GM20431 (cell line): ENCODE data around the gene MAP3K4.
"Not testable (repeated sequence)": the region's sequence is repeated elsewhere in the genome, so short reads cannot be mapped to it uniquely, and the experiment has no call there.

ENCODE experiments used
- in situ Hi-C: fragments of 300-500 bp; cut with MseI, MboI; formaldehyde crosslinking; loops from one replicate; pipeline ENCODE4 v1.15.0; 2020; ENCODE audit warnings: low sequenced_read_pairs; ENCODE audit not compliant: unreplicated experiment

Gene MAP3K4

DNA sequence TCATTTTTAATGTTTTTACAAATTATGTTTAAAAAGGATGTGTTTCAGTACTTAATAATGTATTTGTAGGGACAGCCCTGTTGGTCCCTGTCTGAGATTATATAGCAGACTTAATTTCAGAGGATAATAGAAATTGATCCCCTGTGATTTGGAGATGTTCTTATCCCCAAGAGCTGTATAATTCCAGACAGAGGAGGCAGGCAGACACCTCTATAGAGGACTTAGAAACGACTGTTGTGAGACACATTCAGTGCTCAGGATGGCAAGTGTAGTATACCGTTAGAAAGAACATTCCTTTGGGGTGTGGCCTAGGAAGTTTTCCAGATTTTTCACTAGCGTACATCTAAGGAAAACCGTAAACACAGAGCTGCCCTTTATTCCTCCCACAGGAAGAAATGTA is 117.8 kb downstream of the MAP3K4 start:
- in situ Hi-C loops = no loop called here

DNA sequence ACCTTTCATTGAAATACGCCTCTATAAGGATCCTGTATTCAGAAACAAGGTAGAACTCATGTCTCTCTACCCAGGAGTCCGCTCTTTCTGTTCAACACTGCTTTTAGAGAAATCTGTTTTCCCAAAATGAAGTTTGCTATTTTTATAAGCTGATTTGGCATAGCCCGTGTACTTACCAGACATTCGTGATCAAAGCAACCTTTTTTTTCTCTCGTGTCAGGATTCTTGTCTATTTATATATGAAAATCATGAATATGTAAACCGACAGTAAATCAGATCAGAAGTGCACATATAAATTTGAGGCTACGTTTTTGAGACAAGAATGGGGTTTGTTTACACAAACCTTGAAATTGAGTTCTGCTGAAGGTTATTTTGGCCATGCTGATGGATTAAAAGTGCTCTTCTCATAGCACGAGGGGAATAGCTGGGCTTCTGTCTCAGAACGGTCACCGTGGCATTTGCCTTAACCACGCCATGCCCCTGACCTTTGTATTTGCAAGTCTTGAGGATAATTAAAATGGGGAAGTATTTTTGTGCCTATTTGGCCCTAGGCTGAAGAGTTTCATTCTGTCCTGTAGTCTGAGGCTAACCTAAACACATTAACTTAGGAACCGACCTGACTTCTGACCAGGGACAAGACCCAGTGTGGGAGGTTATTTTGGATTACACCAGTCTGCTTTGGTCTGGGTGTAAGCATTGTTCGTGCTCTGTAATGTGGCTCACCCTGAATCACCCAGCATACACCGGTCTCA is 118.6 kb downstream of the MAP3K4 start:
- in situ Hi-C loops = no loop called here

GRCh38 chr6:161111261-161111660 is 119.7 kb downstream of the MAP3K4 start:
- in situ Hi-C loops = no loop called here

DNA sequence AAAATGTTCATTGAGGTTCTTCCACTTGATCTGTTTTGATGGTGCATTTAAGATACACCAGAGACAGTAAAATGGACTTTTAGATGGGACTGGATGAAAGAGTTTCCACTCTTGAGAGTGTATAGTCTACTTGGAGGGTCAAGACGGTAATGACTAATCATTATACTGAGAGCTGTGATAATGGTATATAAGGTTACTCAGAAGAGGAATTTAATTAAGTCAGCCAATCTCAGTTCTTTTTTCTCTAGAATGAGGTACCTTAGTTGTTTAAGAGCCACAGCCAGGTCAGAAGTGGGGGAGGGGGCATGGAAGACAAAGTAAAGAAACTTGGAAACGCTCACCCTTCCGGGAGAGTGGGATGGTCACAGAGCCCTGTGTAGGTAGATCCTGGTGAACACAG is 123.9 kb downstream of the MAP3K4 start:
- in situ Hi-C loops = no loop called here

DNA sequence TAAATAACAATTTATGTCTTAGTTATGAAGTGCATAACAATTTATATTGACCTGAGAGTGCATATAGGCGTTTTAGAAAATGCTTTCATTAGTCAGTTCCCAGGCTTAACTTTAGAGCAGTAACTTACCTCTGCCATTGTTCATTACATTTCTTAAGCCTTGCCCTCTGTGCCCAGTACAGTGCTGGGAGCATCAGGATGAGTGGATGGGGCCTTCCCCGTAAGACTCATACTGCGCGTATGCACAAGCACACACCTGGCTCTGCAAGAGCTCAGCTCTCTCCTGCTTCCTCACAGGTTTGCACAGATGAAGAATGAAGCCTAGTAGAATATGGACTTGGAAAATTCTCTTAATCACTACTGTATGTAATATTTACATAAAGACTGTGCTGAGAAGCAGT is 125.0 kb downstream of the MAP3K4 start:
- in situ Hi-C loops = no loop called here

GRCh38 chr6:161117308-161117707 is 125.7 kb downstream of the MAP3K4 start:
- in situ Hi-C loops = no loop called here

GRCh38 chr6:161117942-161118341 is 126.4 kb downstream of the MAP3K4 start:
- in situ Hi-C loops = no loop called here

DNA sequence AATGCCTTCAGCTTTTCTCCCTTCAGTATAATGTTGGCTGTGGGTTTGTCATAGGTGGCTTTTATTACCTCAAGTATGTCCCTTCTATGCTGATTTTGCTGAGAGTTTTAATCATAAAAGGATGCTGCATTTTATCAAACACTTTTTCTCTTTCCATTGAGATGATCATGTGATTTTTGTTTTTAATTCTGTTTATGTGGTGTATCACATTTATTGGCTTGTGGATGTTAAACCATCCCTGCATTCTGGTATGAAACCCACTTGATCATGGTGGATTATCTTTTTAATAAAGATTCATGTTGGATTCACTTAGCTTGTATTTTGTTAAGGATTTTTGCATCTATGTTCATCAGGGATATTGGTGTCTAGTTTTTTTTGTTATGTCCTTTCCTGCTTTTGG is 131.8 kb downstream of the MAP3K4 start:
- in situ Hi-C loops = not testable (repeated sequence)

GRCh38 chr6:161125591-161125990 is 134.0 kb downstream of the MAP3K4 start:
- in situ Hi-C loops = loop anchor here (25.0 kb wide), 1 partner anchor 237 kb away; no protein-coding TSS in a partner anchor

DNA sequence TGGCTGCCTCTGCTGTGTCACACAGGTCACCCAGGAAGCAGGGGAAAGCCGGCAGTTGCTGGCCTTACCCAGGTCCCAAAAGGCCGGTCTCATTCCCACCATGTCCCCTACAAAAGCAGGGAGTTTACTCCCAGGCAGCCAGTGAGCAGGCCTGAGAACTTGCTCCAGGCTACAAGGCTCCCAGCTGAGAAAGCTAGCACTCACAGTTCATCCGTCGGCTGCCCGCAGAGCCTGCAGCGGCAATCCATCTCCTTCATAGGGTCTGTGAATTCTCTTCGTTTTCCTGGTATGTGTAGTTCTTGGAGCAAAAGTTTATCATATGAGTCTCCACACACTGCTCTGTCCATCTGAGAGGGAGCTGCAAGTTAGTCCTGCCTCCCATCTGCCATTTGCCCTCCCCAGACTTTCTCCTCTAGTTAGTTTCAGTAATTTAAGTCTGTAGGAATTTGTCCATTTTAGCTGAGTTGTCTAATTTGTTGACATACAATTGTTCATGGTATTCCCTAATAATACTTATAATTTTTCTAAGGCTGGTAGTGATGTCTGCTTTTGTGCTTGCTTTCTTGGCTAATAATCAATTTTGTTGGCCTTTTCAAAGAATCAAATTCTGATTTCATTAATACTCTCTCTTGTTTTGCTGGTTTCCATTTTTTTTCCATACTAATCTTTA is 135.6 kb downstream of the MAP3K4 start:
- in situ Hi-C loops = loop anchor here (25.0 kb wide), 1 partner anchor 235 kb away; no protein-coding TSS in a partner anchor

DNA sequence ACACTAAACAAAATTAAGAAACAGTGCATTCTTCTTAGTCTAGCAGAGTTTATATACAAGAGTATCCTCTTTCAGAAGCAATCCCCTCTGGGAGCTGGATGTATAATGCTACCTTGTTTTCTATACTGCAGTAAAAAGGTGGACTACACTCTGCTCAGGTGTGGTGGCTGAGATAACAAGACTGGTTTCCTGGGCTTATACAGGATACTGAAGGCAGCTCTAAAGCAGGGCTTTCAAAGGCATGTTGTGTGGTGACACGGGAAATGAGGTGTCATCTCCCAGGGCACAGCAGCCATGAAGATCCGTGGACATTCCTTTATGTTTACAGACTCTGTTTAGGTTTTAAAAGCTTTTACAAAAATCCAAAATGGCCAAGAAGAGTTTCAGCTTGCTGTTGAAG is 136.7 kb downstream of the MAP3K4 start:
- in situ Hi-C loops = loop anchor here (25.0 kb wide), 1 partner anchor 234 kb away; no protein-coding TSS in a partner anchor

DNA sequence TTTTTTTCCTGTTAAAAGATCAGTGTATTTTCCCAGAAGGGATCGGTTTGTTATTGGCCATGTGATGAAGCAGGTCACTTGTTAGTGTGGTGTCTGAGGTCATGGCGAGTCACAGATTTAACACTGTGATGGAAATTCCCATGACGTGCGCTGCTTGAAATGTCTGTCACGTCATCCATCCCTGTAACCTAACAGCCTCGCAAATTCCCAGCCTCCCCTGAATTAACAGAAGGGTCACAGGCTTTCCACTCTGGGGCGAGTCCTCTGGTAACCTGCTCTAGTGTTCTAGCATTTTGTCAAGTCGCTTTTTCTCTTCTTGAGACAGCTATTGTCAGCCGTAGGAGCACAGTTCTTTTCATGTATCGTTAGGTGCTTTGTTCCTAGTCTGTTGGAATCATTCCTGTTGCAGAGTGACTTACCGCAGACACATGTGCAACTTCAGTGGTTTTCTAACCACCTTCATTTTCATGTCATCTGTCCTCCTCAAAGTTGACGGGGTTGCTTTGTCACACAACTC is 137.2 kb downstream of the MAP3K4 start:
- in situ Hi-C loops = loop anchor here (25.0 kb wide), 1 partner anchor 234 kb away; no protein-coding TSS in a partner anchor

- in situ Hi-C loops = loop anchor here (25.0 kb wide), 1 partner anchor 232 kb away; no protein-coding TSS in a partner anchor
Measured at GRCh38 chr6:161130541-161130940, 139.0 kb downstream of the MAP3K4 start.

DNA sequence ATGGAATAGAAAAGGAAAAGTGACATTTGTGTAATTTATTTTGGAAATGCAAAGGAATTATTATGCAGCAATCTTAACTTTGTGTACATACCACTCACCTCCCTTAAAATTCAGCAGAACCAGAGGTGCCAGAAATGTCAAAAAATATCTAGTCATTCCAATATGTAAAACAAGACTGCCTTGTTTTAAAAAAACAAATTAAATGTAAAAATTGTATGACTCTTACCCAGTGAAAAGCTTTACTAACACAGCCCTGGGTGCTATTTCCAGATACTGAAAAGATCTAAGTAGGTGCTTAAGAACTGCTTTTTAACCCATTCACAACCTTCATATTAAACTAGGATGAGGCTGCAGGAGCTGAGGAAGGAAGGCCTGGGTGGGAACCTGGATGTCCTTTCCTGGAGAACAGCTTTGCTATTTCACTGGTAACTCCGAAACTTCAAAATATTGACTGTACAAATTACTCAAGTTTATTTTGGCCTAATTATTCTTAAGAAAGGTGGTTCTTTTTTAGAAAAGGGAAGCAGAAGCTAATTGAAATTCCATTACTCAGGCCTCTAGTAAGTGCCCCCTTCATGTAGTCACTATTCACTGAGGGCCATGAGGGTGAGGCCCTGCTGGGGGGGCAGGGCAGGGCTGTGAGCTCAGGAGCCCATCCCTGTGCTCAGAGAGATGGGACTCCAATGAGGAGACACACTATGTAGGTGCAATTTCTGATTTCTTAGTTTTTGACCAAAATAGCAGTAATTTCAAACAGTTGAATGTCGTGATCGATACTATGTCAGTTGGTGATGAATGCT is 139.6 kb downstream of the MAP3K4 start:
- in situ Hi-C loops = loop anchor here (25.0 kb wide), 1 partner anchor 231 kb away; no protein-coding TSS in a partner anchor

- in situ Hi-C loops = loop anchor here (25.0 kb wide), 1 partner anchor 230 kb away; no protein-coding TSS in a partner anchor
Measured at GRCh38 chr6:161132384-161132783, 140.8 kb downstream of the MAP3K4 start.

DNA sequence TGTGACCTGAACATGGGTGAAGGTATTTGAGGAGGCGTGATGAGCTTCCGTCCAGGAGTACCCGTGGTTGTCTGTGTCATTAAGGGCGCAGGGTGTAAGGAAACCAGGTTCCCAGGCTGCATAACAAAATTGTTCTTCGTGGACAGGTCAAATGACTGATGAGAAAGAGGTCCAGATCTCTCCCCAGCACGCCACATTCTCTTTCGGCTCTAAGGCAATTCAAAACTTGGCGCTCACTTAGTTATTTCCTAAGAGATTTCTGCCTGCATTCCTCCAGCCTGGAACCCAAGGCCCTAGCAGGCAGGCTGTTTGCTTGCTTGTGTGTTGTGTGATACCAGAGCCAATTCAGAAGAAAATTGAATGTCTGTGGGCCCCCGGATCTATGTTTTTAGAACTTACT is 142.4 kb downstream of the MAP3K4 start:
- in situ Hi-C loops = loop anchor here (25.0 kb wide), 1 partner anchor 228 kb away; no protein-coding TSS in a partner anchor

GRCh38 chr6:161134550-161135298 is 143.2 kb downstream of the MAP3K4 start:
- in situ Hi-C loops = loop anchor here (25.0 kb wide), 1 partner anchor 228 kb away; no protein-coding TSS in a partner anchor

GRCh38 chr6:161135695-161136591 is 144.4 kb downstream of the MAP3K4 start:
- in situ Hi-C loops = loop anchor here (25.0 kb wide), 1 partner anchor 226 kb away; no protein-coding TSS in a partner anchor
